Right lobe of liver (tissue), 4 donors: Measurements from ENCODE around the gene CRIM1.

Experiments
- POLR2A ChIP-seq: fragments of 450-650 bp; IDR thresholded peaks from one replicate; pipeline ENCODE4 v1.6.1; 2017; ENCODE audit warnings: antibody characterized with exemption, mild to moderate bottlenecking
- TF ChIP-seq, protein P1 (sequence below), 4 donors: fragments of 200-600 bp in 3 of 4; fragments of 450-650 bp in 1 of 4; IDR thresholded peaks; one replicate each; pipeline versions ENCODE4 v1.5.1 to v1.8.0; 2016 to 2022; ENCODE audit warnings: antibody characterized with exemption in 4 of 4, mild to moderate bottlenecking in 2 of 4
- donor health status: DM: no; HTN: no; CAD: no.
- donor health status: DM: no; HTN: no; CAD: no.
- donor health status: DM: no; HTN: yes; CAD: no.

DNA sequence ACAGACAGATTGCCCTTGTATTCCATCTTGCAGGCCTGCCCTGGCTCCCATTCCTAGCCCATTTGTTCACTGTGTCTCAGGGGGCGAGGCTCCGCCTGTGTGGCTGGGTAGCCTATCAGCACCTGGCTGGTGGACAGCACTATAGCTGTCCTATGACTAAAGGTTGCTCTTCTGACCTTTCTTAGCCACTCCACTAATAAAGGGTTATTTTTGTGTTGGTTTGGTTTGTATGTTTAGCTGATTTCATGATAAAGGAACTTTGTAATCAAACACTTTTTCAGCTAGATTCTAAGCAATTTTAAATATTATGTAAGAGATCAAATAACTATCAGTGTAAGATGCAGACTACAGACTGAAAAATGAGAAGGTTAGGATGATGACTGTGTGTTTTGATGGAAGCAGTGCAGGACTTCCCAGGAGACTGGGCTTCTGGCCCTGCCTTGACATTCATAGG is 72.2 kb downstream of the CRIM1 start:
- TF ChIP-seq, protein P1, sequence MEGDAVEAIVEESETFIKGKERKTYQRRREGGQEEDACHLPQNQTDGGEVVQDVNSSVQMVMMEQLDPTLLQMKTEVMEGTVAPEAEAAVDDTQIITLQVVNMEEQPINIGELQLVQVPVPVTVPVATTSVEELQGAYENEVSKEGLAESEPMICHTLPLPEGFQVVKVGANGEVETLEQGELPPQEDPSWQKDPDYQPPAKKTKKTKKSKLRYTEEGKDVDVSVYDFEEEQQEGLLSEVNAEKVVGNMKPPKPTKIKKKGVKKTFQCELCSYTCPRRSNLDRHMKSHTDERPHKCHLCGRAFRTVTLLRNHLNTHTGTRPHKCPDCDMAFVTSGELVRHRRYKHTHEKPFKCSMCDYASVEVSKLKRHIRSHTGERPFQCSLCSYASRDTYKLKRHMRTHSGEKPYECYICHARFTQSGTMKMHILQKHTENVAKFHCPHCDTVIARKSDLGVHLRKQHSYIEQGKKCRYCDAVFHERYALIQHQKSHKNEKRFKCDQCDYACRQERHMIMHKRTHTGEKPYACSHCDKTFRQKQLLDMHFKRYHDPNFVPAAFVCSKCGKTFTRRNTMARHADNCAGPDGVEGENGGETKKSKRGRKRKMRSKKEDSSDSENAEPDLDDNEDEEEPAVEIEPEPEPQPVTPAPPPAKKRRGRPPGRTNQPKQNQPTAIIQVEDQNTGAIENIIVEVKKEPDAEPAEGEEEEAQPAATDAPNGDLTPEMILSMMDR (IDR thresholded peaks at IDR 0.05) = no peak
- no peak for TF ChIP-seq POLR2A
